ENCODE data around the gene MRPL24. TPM values are rescaled to one million over a fixed set of nuclear protein-coding genes. Genes with fewer than 3 reads are reported as not detected.

The MRPL24 gene
- total and polyA plus RNA-seq, 2 of the 13 experiments (the other 11 are each of a cell fraction or from before 2014, with no cell fraction given): 38.1 to 42.9 TPM

GRCh38 chr1:156689035-156689952 lies 51.6 kb downstream of the MRPL24 start (continued):
- TF ChIP-seq TRIM22 (IDR thresholded peaks at IDR 0.05) (no peak), ZSCAN9 (CRISPR knock-in tag; IDR thresholded peaks at IDR 0.05; ENCODE audit: borderline replicate concordance) (no peak), KLF13 (CRISPR knock-in tag; IDR thresholded peaks at IDR 0.05) (no peak), IRX3 (CRISPR knock-in tag; IDR thresholded peaks at IDR 0.05; ENCODE audit: borderline replicate concordance, low read depth) (no peak), YEATS2 (CRISPR knock-in tag; IDR thresholded peaks at IDR 0.05; ENCODE audit: borderline replicate concordance) (0 out of 2 replicates have a peak, but pooled peaks have one; percentile 16), SP5 (CRISPR knock-in tag; IDR thresholded peaks at IDR 0.05; ENCODE audit: borderline replicate concordance, low read depth) (no peak), ZHX2 (IDR thresholded peaks at IDR 0.05; ENCODE audit: low read depth) (no peak), ZHX2 (CRISPR knock-in tag; IDR thresholded peaks at IDR 0.05; ENCODE audit: borderline replicate concordance) (no peak), GPBP1L1 (CRISPR knock-in tag; IDR thresholded peaks at IDR 0.05) (no peak), ZSCAN22 (CRISPR knock-in tag; IDR thresholded peaks at IDR 0.05) (no peak), ZBTB20 (CRISPR knock-in tag; IDR thresholded peaks at IDR 0.05; ENCODE audit: borderline replicate concordance, low read depth) (no peak), MED1 (CRISPR knock-in tag; IDR thresholded peaks at IDR 0.05) (peak; percentile 20; the same call in 1 of the 2 replicates), PRDM15 (CRISPR knock-in tag; IDR thresholded peaks at IDR 0.05) (no peak), ZNF501 (CRISPR knock-in tag; IDR thresholded peaks at IDR 0.05) (peak; percentile 81), ZNF768 (CRISPR knock-in tag; IDR thresholded peaks at IDR 0.05) (peak; percentile 17; the same call in 1 of the 2 replicates), ZNF460 (CRISPR knock-in tag; IDR thresholded peaks at IDR 0.05; ENCODE audit: borderline replicate concordance) (no peak), NFKBIZ (CRISPR knock-in tag; IDR thresholded peaks at IDR 0.05) (no peak)

All from HepG2 (cell line).